ENCODE measurements around the gene GPRIN2. TPM values are rescaled to one million over a fixed set of nuclear protein-coding genes. Genes with fewer than 3 reads are reported as not detected.

The GPRIN2 gene
- polyA plus RNA-seq, 3 donors: not detected

DNA sequence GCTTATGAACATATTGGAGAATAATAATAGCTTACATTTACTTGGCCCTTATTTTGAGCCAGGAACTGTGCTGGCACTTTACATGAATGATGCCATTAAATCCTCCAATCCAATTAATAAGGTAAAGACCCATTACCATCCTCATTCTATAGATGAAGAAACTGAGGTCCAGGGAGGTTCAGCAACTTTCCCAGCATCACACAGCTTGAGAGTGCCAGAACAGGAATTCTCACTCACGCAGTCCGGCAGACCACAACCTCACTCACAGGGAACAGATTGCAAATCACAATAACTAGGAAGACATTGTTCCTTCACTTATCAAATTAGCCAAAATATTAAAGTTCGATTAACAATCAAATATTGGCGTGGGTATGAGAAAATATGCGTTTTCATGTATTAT is 18.3 kb downstream of the GPRIN2 start:
- peaks cover 14 to 49% of the 10 kb centered on the region in 2 donors for H3K27me3 ChIP-seq (ENCODE audit: control insufficient read depth in 2 of 2, insufficient read depth in 2 of 2, low read length in 2 of 2)
- intact Hi-C loops (cut with micrococcal nuclease): no loop called here
- H2AFZ ChIP-seq (ENCODE audit: insufficient read depth, low read depth, low read length, poor library complexity, severe bottlenecking): no peak overlapping the region
- H3K4me3 ChIP-seq (replicated peaks in 1 of 3; ENCODE audit: low read depth in 2 of 3, low read length in 3 of 3): no peak overlapping the region
- H3K79me2 ChIP-seq (ENCODE audit: insufficient read depth, low read length): no peaks in the 10 kb centered on the region
- no peak overlapping the region for H3K27ac ChIP-seq (ENCODE audit: low read depth in 1 of 2, low read length in 2 of 2)
- H3K4me1 ChIP-seq (ENCODE audit: control insufficient read depth in 1 of 2, insufficient read depth in 2 of 2, low read length in 2 of 2): peaks cover 0 to 2% of the 10 kb centered on the region in 2 donors
- H4K20me1 ChIP-seq (ENCODE audit: insufficient read depth, low read length): no peaks in the 10 kb centered on the region
- peaks cover 0 to 3% of the 10 kb centered on the region in 2 donors for H3K9me3 ChIP-seq (replicated peaks in 1 of 2; ENCODE audit: control insufficient read depth in 1 of 2, insufficient read depth in 1 of 2, low read length in 2 of 2)
- peaks cover 0 to 14% (median 2%) of the 10 kb centered on the region in 7 donors for H3K9me3 Mint-ChIP-seq
- H3K9ac ChIP-seq (ENCODE audit: insufficient read depth, low read length, poor library complexity, severe bottlenecking): no peak overlapping the region
- H3K36me3 Mint-ChIP-seq: no peaks in the 10 kb centered on the region
- no peak overlapping the region for H3K27ac Mint-ChIP-seq
- peaks cover 24 to 52% (median 44%) of the 10 kb centered on the region in 3 donors for H3K27me3 Mint-ChIP-seq (ENCODE audit: low read depth in 3 of 3)
- TF ChIP-seq, protein P1, sequence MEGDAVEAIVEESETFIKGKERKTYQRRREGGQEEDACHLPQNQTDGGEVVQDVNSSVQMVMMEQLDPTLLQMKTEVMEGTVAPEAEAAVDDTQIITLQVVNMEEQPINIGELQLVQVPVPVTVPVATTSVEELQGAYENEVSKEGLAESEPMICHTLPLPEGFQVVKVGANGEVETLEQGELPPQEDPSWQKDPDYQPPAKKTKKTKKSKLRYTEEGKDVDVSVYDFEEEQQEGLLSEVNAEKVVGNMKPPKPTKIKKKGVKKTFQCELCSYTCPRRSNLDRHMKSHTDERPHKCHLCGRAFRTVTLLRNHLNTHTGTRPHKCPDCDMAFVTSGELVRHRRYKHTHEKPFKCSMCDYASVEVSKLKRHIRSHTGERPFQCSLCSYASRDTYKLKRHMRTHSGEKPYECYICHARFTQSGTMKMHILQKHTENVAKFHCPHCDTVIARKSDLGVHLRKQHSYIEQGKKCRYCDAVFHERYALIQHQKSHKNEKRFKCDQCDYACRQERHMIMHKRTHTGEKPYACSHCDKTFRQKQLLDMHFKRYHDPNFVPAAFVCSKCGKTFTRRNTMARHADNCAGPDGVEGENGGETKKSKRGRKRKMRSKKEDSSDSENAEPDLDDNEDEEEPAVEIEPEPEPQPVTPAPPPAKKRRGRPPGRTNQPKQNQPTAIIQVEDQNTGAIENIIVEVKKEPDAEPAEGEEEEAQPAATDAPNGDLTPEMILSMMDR (IDR thresholded peaks at IDR 0.05): no peak
- H3K4me2 ChIP-seq (replicated peaks; ENCODE audit: extremely low read depth, low read length, poor library complexity, severe bottlenecking): no peak overlapping the region
- WGBS (ENCODE audit: insufficient coverage): no CpG with 5 or more reads among the region's 5 CpGs
- peaks cover 4% of the 10 kb centered on the region for H3K4me1 Mint-ChIP-seq
- H3K4me3 Mint-ChIP-seq: no peak overlapping the region
- H3K36me3 ChIP-seq (replicated peaks in 1 of 2; ENCODE audit: control insufficient read depth in 1 of 2, insufficient read depth in 2 of 2, low read length in 2 of 2): no peaks in the 10 kb centered on the region
- no peak for DNase-seq

DNA sequence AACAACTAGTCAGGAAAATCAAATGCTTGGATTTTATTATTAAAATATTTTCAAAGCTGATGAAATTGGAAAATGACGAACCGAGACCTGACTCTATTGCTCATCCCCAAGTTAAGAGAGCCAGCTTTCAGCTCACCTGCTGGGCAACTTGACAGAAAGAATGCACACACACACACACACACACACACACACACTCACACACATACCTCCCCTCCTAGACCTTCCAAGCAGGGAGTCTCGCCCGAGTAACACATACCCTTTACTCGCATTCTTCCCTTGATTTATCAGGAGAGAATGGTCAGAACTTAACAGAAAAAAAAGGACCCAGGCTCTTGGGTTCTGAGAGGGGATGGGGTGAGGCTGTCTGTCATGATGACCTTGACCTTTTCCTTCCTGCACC is 19.1 kb downstream of the GPRIN2 start:
- no peaks in the 10 kb centered on the region for H3K36me3 ChIP-seq (replicated peaks in 1 of 2; ENCODE audit: control insufficient read depth in 1 of 2, insufficient read depth in 2 of 2, low read length in 2 of 2)
- no peak overlapping the region for H2AFZ ChIP-seq (ENCODE audit: insufficient read depth, low read depth, low read length, poor library complexity, severe bottlenecking)
- Mint-ChIP-seq H3K27ac (no peak overlapping the region), H3K4me1 (peaks cover 4% of the 10 kb centered on the region), H3K27me3 (ENCODE audit: low read depth in 3 of 3) (peaks cover 21 to 45% (median 38%) of the 10 kb centered on the region in 3 donors), H3K4me3 (peak overlapping the region in 1 of 2 donors; percentile 5), H3K36me3 (no peaks in the 10 kb centered on the region), H3K9me3 (peaks cover 0 to 12% (median under 1%) of the 10 kb centered on the region in 7 donors)
- H3K27me3 ChIP-seq (ENCODE audit: control insufficient read depth in 2 of 2, insufficient read depth in 2 of 2, low read length in 2 of 2): peaks cover 14 to 49% of the 10 kb centered on the region in 2 donors
- H3K4me3 ChIP-seq (replicated peaks in 1 of 3; ENCODE audit: low read depth in 2 of 3, low read length in 3 of 3): no peak overlapping the region
- no peak overlapping the region for H3K27ac ChIP-seq (ENCODE audit: low read depth in 1 of 2, low read length in 2 of 2)
- H3K4me2 ChIP-seq (replicated peaks; ENCODE audit: extremely low read depth, low read length, poor library complexity, severe bottlenecking): no peak overlapping the region
- no peak overlapping the region for H3K9ac ChIP-seq (ENCODE audit: insufficient read depth, low read length, poor library complexity, severe bottlenecking)
- H3K4me1 ChIP-seq (ENCODE audit: control insufficient read depth in 1 of 2, insufficient read depth in 2 of 2, low read length in 2 of 2): peaks cover 0 to 2% of the 10 kb centered on the region in 2 donors
- WGBS (ENCODE audit: insufficient coverage): 100% methylated on average over 1 of the region's 5 CpGs
- H4K20me1 ChIP-seq (ENCODE audit: insufficient read depth, low read length): no peaks in the 10 kb centered on the region
- intact Hi-C loops (cut with micrococcal nuclease): no loop called here
- no peaks in the 10 kb centered on the region for H3K79me2 ChIP-seq (ENCODE audit: insufficient read depth, low read length)
- peaks cover 0 to 3% of the 10 kb centered on the region in 2 donors for H3K9me3 ChIP-seq (replicated peaks in 1 of 2; ENCODE audit: control insufficient read depth in 1 of 2, insufficient read depth in 1 of 2, low read length in 2 of 2)
- TF ChIP-seq, protein P1 (IDR thresholded peaks at IDR 0.05): no peak
- DNase-seq: no peak
